CD8-positive, alpha-beta memory T cell (primary cell): Measurements from ENCODE around the gene FASTK. TPM values are rescaled to one million over a fixed set of nuclear protein-coding genes. Genes with fewer than 3 reads are reported as not detected.

ENCODE experiments used
- CTCF ChIA-PET: fragments of 350-600 bp; sonication (Branson Sonifier 250); formaldehyde crosslinking; loops from one replicate; lab custom pipeline; 2021; ENCODE audit warnings: antibody characterized with exemption; lab: Charles Lee
- POLR2A ChIA-PET: fragments of 350-600 bp; sonication (Branson Sonifier 250); formaldehyde crosslinking; loops from one replicate; lab custom pipeline; 2021; ENCODE audit warnings: antibody characterized with exemption; lab: Charles Lee
- DNase-seq, 5 donors: peaks; one replicate each; pipeline versions ENCODE4 v3.0.0 to v3.0.0-alpha.2; 2020 to 2022; ENCODE audit warnings: mixed read lengths in 1 of 5
- H3K27ac ChIP-seq: one replicate; pipeline ENCODE4 v1.7.0; 2013; ENCODE audit warnings: low read depth, mild to moderate bottlenecking, low read length, moderate library complexity
- H3K27me3 ChIP-seq: 2 replicates; pipeline ENCODE4 v1.7.0; 2013; ENCODE audit warnings: low read length, mild to moderate bottlenecking; ENCODE audit not compliant: insufficient read depth, poor library complexity, severe bottlenecking
- H3K36me3 ChIP-seq: 2 replicates; pipeline ENCODE4 v1.7.0; 2013; ENCODE audit warnings: mild to moderate bottlenecking, low read length, moderate library complexity; ENCODE audit not compliant: insufficient read depth
- H3K4me1 ChIP-seq: 2 replicates; pipeline ENCODE4 v1.7.0; 2013; ENCODE audit warnings: mild to moderate bottlenecking, low read length, moderate library complexity; ENCODE audit not compliant: insufficient read depth
- H3K4me3 ChIP-seq: 2 replicates; pipeline ENCODE4 v1.7.0; 2013; ENCODE audit warnings: mild to moderate bottlenecking, low read length
- H3K9me3 ChIP-seq: 2 replicates; pipeline ENCODE4 v1.7.0; 2013; ENCODE audit warnings: mild to moderate bottlenecking, low read length
- H3K27ac Mint-ChIP-seq, 8 donors: one replicate each; pipeline ENCODE4 v1.8.0; 2020 to 2021; ENCODE audit warnings: mixed read lengths in 8 of 8, mild to moderate bottlenecking in 6 of 8, inconsistent platforms in 3 of 8, moderate library complexity in 3 of 8
- H3K27me3 Mint-ChIP-seq, 2 donors: one replicate each; pipeline ENCODE4 v1.8.0; 2020 to 2021; ENCODE audit warnings: mixed read lengths in 2 of 2, mild to moderate bottlenecking in 1 of 2, moderate library complexity in 1 of 2
- H3K36me3 Mint-ChIP-seq, 3 donors: one replicate each; pipeline ENCODE4 v1.8.0; 2020 to 2021; ENCODE audit warnings: mixed read lengths in 3 of 3, inconsistent platforms in 1 of 3, mild to moderate bottlenecking in 1 of 3
- H3K4me1 Mint-ChIP-seq, 3 donors: one replicate each; pipeline ENCODE4 v1.8.0; 2020 to 2021; ENCODE audit warnings: mixed read lengths in 3 of 3, inconsistent platforms in 1 of 3, mild to moderate bottlenecking in 1 of 3
- H3K4me3 Mint-ChIP-seq, 7 donors: one replicate each; pipeline ENCODE4 v1.8.0; 2020 to 2021; ENCODE audit warnings: mixed read lengths in 7 of 7, mild to moderate bottlenecking in 6 of 7, moderate library complexity in 4 of 7, inconsistent platforms in 2 of 7
- H3K9me3 Mint-ChIP-seq, 5 donors: one replicate each; pipeline ENCODE4 v1.8.0; 2020 to 2022; ENCODE audit warnings: mixed read lengths in 5 of 5, mild to moderate bottlenecking in 3 of 5, moderate library complexity in 2 of 5, inconsistent platforms in 1 of 5
- polyA plus RNA-seq: library from polyadenylated mRNA; unstranded; fragments of 300-500 nt; fragmentation: Illumina TruSeq; gene quantifications from one replicate; pipeline ENCODE4 v1.2.3, GENCODE V29; 2021
- total RNA-seq, 2 experiments: library from RNA; stranded (reverse); gene quantifications; one replicate each; pipeline ENCODE4 v1.2.3, GENCODE V29; 2021

The FASTK gene
- total and polyA plus RNA-seq, 3 experiments from 2014 or later: 52.0 to 88.8 (median 83.1) TPM

DNA sequence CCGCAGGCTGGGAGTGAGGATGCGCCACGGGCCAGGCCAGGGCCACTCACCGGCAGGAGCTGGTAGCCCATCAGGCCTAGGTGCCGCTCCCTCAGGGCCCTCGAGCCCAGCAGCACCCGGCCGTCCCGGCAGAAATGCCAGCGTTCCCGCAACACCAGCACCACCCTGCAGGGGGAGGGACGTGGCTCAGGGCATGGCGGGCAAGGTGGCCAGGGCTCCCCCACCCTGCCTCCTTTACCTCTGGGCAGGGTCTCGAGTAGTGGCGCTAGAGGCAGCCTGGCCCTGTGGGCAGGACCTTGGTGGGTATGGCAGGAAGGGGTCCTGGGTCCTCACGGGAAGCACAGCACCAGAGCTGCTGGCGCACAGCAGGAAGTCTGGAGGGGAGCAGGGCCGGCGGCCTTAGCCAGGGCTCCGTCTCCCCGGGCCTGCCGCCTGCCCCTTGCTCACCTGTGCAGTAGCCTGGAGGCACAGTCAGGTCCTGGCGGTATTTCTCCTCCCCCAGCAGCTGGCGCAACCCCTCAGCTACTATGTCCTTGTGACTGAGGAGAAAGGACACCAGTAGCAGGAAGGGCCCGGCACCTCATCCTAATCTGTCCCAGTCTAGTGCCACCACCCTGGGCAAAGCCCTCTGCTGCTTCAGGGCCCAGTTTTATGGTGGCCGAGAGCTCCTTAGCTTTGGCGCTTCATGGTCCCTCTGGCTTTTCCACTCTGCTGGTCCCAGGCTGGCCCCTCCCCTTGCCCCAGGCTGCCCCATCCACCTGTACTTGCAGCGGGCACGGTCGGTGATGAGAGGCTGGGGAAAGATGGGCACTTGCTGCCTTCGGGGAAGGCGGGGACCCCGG lies 3.5 kb downstream of the FASTK start:
- ChIA-PET CTCF (interaction anchor here (0.6 to 1.3 kb wide), 2 partner anchors 19 to 49 kb away, joined by 3 read pairs; partner anchors contain the start of gene ABCB8), POLR2A (interaction anchor here (2.0 kb wide), 1 partner anchor 18 kb away, joined by 6 read pairs; the partner anchor contains the start of gene SLC4A2)
- Mint-ChIP-seq H3K4me1 (peaks cover 12 to 35% (median 17%) of the 10 kb centered on the region in 3 donors), H3K4me3 (peak overlapping the region in 1 of 7 donors; percentile 36), H3K9me3 (no peaks in the 10 kb centered on the region), H3K36me3 (peaks cover 0 to 49% (median 0%) of the 10 kb centered on the region in 3 donors), H3K27ac (no peak overlapping the region), H3K27me3 (peaks cover 0 to 2% of the 10 kb centered on the region in 2 donors)
- Histone ChIP-seq H3K27me3 (no peaks in the 10 kb centered on the region), H3K36me3 (no peaks in the 10 kb centered on the region), H3K4me3 (no peak overlapping the region), H3K27ac (no peak overlapping the region), H3K9me3 (no peaks in the 10 kb centered on the region), H3K4me1 (peaks cover 27% of the 10 kb centered on the region)
- no peak for DNase-seq

DNA sequence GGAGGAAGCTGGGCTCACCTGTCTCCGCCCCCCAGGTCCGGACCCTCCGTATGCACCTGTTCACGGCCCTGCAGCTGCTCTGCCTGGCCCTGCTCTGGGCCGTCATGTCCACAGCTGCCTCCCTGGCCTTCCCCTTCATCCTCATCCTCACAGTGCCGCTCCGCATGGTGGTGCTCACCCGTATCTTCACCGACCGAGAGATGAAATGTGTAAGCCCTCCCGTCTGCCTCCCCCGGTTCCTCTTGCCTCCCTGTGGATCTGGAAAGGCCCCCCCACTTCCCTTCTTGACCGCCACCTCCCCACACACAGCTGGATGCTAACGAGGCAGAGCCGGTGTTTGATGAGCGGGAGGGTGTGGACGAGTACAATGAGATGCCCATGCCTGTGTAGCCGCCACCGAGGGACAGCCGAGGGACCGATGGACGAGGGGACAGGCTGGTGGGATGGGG lies 4.6 kb downstream of the FASTK start:
- H3K36me3 Mint-ChIP-seq: peaks cover 0 to 54% (median 0%) of the 10 kb centered on the region in 3 donors
- no peak for DNase-seq

DNA sequence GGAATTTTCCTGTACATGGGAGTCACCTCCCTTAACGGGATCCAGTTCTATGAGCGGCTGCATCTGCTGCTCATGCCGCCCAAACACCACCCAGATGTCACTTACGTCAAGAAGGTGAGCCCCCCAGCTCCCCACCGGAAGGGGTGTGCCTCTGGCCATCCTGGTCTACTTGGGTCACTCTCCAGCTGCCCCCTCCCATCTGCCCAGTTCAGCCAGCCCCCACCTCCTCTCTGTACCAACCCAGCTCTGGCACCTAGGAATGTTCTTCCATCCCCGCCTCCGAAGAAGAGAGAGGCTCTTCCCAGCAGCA lies 5.0 kb downstream of the FASTK start:
- H3K27ac ChIP-seq: no peak overlapping the region
- Mint-ChIP-seq H3K4me1 (peaks cover 10 to 24% (median 17%) of the 10 kb centered on the region in 3 donors), H3K4me3 (peak overlapping the region in 1 of 7 donors; percentile 58), H3K27ac (peak overlapping the region in 3 of 8 donors; percentile 22 to 61 (median 37)), H3K9me3 (no peaks in the 10 kb centered on the region), H3K27me3 (peaks cover 0 to 2% of the 10 kb centered on the region in 2 donors), H3K36me3 (peaks cover 0 to 56% (median 0%) of the 10 kb centered on the region in 3 donors)
- H3K36me3 ChIP-seq: no peaks in the 10 kb centered on the region
- no peaks in the 10 kb centered on the region for H3K27me3 ChIP-seq
- H3K9me3 ChIP-seq: no peaks in the 10 kb centered on the region
- DNase-seq: no peak
- H3K4me1 ChIP-seq: peaks cover 15% of the 10 kb centered on the region
- ChIA-PET POLR2A (interaction anchor here (2.0 kb wide), 1 partner anchor 17 kb away, joined by 6 read pairs; the partner anchor contains the start of gene SLC4A2), CTCF (no interaction called here)
- H3K4me3 ChIP-seq: no peak overlapping the region

More for the DNA sequence above, 4.6 kb downstream of the FASTK start:
- H3K27ac Mint-ChIP-seq: peak overlapping the region in 1 of 8 donors; percentile 89
- CTCF ChIA-PET: no interaction called here
- no peaks in the 10 kb centered on the region for H3K9me3 Mint-ChIP-seq
- POLR2A ChIA-PET: interaction anchor here (2.0 kb wide), 1 partner anchor 17 kb away, joined by 6 read pairs; the partner anchor contains the start of gene SLC4A2
- H3K36me3 ChIP-seq: no peaks in the 10 kb centered on the region
- no peak overlapping the region for H3K4me3 Mint-ChIP-seq
- H3K27ac ChIP-seq: no peak overlapping the region
- peaks cover 18% of the 10 kb centered on the region for H3K4me1 ChIP-seq
- no peak overlapping the region for H3K4me3 ChIP-seq
- H3K9me3 ChIP-seq: no peaks in the 10 kb centered on the region
- H3K27me3 Mint-ChIP-seq: peaks cover 0 to 2% of the 10 kb centered on the region in 2 donors
- no peaks in the 10 kb centered on the region for H3K27me3 ChIP-seq
- H3K4me1 Mint-ChIP-seq: peaks cover 10 to 27% (median 17%) of the 10 kb centered on the region in 3 donors

DNA sequence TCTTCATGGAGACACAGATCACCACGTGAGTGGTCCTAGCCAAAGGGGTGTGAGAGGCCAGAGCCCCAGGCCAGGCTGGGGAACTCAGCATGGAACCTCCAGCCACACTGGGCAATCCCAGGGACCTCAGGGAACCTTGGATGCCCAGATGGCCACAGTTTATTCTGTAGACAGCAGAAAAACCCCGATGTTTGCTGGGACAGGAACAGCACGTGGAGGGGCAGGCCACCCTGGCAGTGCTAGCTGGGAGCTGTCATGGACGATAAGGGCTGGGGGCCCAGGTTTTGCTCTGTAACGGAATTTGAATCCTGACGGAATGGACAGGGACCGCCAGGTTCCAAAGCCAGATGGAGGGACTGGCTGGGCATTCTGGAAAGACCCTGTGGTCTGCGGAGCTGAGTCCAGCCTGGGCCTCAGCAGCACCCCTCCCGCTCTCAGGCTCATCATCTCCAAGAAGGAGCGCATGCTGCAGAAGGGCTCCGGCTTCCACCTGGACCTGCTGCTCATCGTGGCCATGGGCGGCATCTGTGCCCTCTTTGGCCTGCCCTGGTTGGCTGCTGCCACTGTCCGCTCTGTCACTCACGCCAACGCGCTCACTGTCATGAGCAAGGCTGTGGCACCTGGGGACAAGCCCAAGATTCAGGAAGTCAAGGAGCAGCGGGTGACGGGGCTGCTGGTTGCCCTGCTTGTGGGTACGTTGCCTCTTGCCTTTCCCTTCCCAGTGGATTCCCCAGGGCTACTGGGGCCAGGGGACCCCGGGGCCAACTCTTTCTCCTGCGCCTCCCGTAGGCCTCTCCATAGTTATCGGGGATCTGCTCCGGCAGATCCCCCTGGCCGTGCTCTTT lies 5.6 kb downstream of the FASTK start:
- H3K9me3 ChIP-seq: no peaks in the 10 kb centered on the region
- Mint-ChIP-seq H3K27ac (peak overlapping the region in 3 of 8 donors; percentile 22 to 61 (median 37)), H3K9me3 (no peaks in the 10 kb centered on the region), H3K27me3 (peaks cover 0 to 2% of the 10 kb centered on the region in 2 donors), H3K36me3 (peaks cover 0 to 61% (median 0%) of the 10 kb centered on the region in 3 donors), H3K4me3 (peak overlapping the region in 1 of 7 donors; percentile 58), H3K4me1 (peaks cover 10 to 19% (median 16%) of the 10 kb centered on the region in 3 donors)
- H3K4me1 ChIP-seq: peaks cover 14% of the 10 kb centered on the region
- H3K4me3 ChIP-seq: no peak overlapping the region
- H3K27ac ChIP-seq: no peak overlapping the region
- ChIA-PET CTCF (no interaction called here), POLR2A (interaction anchor here (2.0 kb wide), 1 partner anchor 16 kb away, joined by 6 read pairs; the partner anchor contains the start of gene SLC4A2)
- no peaks in the 10 kb centered on the region for H3K27me3 ChIP-seq
- DNase-seq: no peak
- H3K36me3 ChIP-seq: no peaks in the 10 kb centered on the region

DNA sequence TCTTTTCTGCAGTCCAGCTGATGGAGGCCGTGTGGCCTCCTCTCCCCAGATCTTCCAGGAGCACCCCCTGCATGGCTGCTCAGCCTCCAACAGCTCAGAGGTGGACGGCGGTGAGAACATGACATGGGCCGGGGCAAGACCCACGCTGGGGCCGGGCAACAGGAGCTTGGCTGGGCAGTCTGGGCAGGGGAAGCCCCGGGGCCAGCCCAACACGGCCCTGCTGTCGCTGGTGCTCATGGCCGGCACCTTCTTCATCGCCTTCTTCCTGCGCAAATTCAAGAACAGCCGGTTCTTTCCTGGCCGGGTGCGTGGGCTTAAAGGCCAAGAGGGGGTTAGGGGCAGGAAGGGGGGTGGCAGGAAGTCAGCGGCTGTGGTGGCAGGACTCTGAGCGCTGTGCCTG lies 6.6 kb downstream of the FASTK start:
- Mint-ChIP-seq H3K36me3 (peaks cover 3 to 67% (median 4%) of the 10 kb centered on the region in 3 donors), H3K27me3 (peaks cover 0 to under 1% of the 10 kb centered on the region in 2 donors), H3K27ac (peak overlapping the region in 3 of 8 donors; percentile 36 to 61 (median 54)), H3K9me3 (no peaks in the 10 kb centered on the region), H3K4me1 (peaks cover 6 to 8% (median 8%) of the 10 kb centered on the region in 3 donors), H3K4me3 (peak overlapping the region in 1 of 7 donors; percentile 44)
- Histone ChIP-seq H3K27ac (no peak overlapping the region), H3K27me3 (no peaks in the 10 kb centered on the region), H3K4me1 (peaks cover 4% of the 10 kb centered on the region), H3K4me3 (no peak overlapping the region), H3K9me3 (no peaks in the 10 kb centered on the region), H3K36me3 (no peaks in the 10 kb centered on the region)
- ChIA-PET POLR2A (no interaction called here), CTCF (interaction anchor here (1.1 kb wide), 1 partner anchor 13 kb away, joined by 3 read pairs; no protein-coding TSS in a partner anchor)
- DNase-seq: no peak

DNA sequence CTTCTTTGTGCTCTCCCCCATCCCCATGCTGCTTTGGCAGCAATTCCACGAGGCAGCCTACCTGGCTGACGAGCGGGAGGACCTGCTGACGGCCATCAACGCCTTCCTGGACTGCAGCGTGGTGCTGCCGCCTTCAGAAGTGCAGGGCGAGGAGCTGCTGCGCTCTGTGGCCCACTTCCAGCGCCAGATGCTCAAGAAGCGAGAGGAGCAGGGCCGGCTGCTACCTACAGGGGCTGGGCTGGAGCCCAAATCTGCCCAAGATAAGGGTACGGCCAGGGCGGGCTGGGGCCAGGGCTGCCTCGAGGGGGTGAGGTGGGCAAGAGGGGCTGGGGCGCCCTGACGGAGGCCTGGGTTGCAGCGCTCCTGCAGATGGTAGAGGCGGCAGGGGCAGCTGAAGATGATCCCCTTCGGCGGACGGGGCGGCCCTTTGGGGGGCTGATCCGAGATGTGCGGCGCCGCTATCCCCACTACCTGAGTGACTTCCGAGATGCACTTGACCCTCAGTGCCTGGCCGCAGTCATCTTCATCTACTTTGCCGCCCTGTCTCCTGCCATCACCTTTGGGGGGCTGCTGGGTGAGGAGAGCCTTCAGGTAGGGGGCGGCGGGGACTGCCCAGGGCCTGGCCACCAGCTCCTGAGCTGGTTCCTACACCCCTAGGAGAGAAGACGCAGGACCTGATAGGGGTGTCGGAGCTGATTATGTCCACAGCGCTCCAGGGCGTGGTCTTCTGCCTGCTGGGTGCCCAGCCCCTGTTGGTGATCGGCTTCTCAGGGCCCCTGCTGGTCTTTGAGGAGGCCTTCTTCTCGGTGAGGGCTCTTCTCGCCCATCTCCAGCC lies 9.4 kb downstream of the FASTK start:
- peaks cover 3 to 74% (median 4%) of the 10 kb centered on the region in 3 donors for H3K36me3 Mint-ChIP-seq
- no peak overlapping the region for H3K4me3 ChIP-seq
- H3K27ac Mint-ChIP-seq: peak overlapping the region in 1 of 8 donors; percentile 61
- H3K4me1 ChIP-seq: no peaks in the 10 kb centered on the region
- no peaks in the 10 kb centered on the region for H3K4me1 Mint-ChIP-seq
- H3K4me3 Mint-ChIP-seq: no peak overlapping the region
- no peaks in the 10 kb centered on the region for H3K9me3 Mint-ChIP-seq
- no peaks in the 10 kb centered on the region for H3K27me3 Mint-ChIP-seq
- no peaks in the 10 kb centered on the region for H3K9me3 ChIP-seq
- no peaks in the 10 kb centered on the region for H3K36me3 ChIP-seq
- no peak overlapping the region for H3K27ac ChIP-seq
- H3K27me3 ChIP-seq: no peaks in the 10 kb centered on the region
- ChIA-PET POLR2A (interaction anchor here (1.2 kb wide), 1 partner anchor 9 kb away, joined by 3 read pairs; the partner anchor contains the start of gene FASTK), CTCF (interaction anchor here (1.5 kb wide), 1 partner anchor 39 kb away, joined by 3 read pairs; no protein-coding TSS in a partner anchor)
- no peak for DNase-seq

DNA sequence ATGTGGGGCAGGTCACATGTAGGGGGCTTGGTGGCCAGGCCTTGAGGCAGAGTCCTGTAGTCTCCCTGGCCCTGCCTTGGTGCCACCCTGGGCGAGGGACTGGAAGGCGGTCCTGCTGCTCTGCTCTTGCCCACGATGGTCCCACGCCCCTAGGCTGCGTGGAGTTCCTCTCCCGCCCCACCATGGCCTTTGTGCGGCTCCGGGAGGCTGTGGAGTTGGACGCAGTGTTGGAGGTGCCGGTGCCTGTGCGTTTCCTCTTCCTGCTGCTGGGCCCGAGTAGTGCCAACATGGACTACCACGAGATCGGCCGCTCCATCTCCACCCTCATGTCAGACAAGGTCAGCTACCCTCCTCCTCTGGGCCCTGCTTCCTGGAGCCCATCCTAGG lies 10.0 kb downstream of the FASTK start:
- no peak overlapping the region for H3K27ac ChIP-seq
- DNase-seq: no peak
- Mint-ChIP-seq H3K4me3 (no peak overlapping the region), H3K36me3 (peaks cover 3 to 71% (median 4%) of the 10 kb centered on the region in 3 donors), H3K9me3 (no peaks in the 10 kb centered on the region), H3K27ac (peak overlapping the region in 1 of 8 donors; percentile 61), H3K4me1 (no peaks in the 10 kb centered on the region), H3K27me3 (no peaks in the 10 kb centered on the region)
- ChIA-PET POLR2A (no interaction called here), CTCF (interaction anchor here (1.5 to 2.9 kb wide), 2 partner anchors 40 kb away, joined by 3 to 9 read pairs; no protein-coding TSS in a partner anchor)
- H3K4me3 ChIP-seq: no peak overlapping the region
- no peaks in the 10 kb centered on the region for H3K36me3 ChIP-seq
- no peaks in the 10 kb centered on the region for H3K9me3 ChIP-seq
- no peaks in the 10 kb centered on the region for H3K27me3 ChIP-seq
- no peaks in the 10 kb centered on the region for H3K4me1 ChIP-seq
